ENCODE data around the gene TRIM13.

- TF ChIP-seq POLR2A (IDR thresholded peaks at IDR 0.05; ENCODE audit: low read length) (no peak), GATA1 (IDR thresholded peaks at IDR 0.05; ENCODE audit: low read depth, low read length) (no peak)
Observed at GRCh38 chr13:50017819-50018218, 21.0 kb downstream of the TRIM13 start.
